ENCODE data around the gene MALL.
"Not testable (repeated sequence)": the region's sequence is repeated elsewhere in the genome, so short reads cannot be mapped to it uniquely, and the experiment has no call there.

The MALL gene

GRCh38 chr2:110049769-110050168 is 65.9 kb downstream of the MALL start:
- DNase-seq = not testable (repeated sequence)

DNA sequence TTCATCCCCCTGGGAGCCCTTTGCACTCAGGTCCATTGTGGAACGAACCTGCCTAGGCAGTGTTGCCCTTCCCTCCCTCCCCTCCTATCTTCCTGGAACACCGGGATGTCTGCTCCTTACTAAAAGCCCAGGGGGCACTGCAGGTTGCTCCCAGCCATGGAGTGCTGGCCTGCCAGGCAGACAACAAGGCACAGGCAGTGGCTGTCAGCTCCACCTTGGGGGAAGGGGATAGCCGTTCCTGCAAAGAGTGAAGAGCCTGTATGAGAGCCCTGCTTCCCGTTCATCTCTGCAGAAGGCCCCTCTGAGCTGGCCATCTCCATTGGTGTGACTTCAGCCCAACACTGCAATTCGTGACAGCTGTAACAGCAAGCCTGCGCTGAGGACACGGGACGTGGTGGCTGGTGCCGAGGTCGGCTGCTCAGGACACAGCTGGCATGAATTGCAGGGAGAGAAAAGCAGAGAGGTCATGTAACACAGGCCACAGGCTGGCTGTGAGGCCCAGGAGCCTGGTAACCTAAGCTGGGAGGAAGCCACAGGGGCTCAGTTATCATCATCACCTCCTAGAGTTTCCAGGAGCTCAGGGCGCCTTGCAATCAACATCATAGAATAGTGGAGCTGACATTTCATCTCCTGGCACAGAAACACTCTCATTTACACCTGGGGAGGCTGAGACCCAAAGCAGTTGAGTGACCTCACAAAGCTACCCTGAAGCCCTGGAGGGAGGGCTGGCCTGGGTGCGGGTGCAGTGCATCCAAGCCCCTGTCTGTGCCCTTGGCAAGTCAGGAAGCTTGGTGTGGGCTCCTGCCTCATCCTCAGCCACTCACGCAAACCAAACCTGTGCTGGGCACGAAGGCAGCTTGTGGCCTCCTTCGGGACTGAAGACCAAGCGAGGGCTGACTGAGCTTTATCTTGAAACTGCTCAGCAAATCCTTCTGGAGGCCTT is 67.1 kb downstream of the MALL start:
- not testable (repeated sequence) for DNase-seq

DNA sequence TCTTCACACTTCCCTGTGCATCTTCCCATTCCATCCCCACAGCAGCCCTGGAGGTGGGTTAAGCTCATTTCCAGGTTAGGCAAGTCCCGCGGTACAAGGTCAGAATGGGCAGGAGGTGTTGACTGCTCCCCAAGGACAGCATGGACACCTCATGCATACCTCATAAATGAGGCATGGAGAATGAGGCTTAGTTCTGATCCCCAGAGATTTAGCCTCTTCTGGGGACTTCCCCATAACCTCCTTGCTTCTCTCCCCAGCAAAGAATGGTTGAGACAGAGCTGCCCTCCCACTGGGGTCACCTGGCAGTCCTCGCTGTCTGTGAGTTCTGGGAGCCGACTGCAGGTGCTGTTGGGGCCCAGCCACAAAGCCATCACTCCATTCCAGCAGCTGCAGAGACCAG is 68.4 kb downstream of the MALL start:
- DNase-seq = not testable (repeated sequence)

DNA sequence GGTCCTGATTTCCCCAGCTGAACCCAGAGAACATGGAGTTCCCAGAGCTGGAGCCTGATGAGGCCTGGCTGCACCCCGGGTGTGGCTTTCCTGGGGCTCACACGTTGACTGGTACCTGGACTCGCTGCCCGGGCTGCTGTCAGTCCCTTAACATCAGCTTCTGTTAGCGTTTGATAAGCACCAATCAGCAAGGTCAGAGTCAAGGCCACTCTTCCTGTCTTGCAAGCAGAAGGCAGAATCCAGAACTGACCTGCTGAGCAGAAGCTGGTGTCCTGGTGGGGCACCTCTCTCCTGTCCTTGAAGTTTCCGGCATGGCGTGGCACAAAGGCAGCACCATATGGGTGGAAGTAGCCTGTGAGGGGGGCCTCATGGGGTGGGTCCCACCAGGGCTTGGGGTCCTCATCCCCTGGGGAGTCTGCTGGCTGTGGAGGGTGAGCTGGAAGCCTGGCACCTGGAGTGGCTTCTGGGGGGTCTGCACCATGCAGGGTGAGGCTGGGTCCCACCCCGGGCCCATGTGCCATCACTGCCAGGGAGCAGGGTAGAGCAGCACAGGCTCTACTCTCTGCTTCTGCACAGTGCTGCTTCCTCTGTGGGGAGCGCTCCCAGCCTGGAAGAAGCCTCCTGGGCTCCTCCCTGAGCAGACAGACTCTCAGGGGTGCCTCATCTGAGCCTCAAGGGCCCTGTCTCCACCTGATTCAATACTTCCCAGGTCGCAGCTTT is 73.5 kb downstream of the MALL start:
- not testable (repeated sequence) for DNase-seq

DNA sequence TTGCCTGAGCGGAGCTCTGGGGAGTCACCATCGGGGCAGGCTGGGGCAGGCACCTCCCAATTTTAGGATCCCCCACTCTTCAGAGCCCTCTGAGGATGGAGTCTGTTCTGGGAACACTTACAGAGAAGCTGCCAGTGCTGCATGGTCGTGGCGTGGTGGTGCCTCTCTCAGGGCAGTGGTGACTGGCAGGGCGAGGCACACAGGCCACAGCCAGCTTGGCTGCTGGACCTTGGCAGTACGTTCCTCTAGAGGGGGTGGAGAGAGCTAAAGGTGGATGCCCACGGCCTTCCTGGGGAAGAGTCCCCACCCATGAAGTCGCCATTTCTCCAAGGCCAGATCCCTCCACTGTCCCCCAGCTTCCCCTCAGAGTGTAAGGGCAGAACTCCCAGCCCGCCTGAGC is 78.3 kb downstream of the MALL start:
- DNase-seq = not testable (repeated sequence)

DNA sequence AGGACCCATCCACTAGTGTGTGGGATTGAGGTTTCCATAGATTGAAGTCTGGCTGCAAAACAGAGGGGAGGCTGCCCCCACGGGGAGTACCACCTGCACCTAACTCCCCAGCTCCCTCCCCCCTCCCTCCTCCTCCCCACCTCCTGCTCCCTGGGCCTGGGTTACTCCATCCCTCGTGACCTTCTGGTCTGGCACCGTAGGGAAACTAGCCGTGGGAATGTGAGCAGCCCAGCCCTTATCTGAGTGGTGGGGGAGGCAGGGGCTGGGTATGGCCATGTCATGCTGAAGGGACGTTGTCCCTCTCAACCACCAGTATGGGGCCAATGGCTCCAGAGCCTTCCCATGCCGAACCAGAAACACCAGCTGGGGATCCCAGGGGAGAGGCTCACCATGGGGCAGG is 80.2 kb downstream of the MALL start:
- not testable (repeated sequence) for DNase-seq

DNA sequence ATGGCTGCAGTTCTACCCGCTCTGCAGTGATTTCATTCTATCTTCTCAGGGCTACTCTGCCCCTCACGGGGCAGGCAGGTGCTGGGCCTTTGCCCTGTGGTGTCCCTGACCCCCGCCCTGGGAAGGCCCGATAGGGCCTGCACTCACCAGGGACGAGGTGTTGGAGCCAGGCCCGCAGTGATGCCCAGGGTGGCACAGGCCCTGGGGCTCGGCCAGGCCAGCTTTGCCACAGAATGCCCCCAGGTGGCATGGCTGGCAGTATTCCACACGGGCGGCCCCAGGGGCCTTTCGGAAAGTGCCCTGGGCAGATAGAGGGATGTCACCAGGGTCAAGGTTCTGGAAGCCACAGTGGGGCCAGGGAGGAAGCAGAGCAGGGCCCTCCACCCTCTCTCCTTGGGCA is 80.7 kb downstream of the MALL start:
- not testable (repeated sequence) for DNase-seq
